Tibial nerve (tissue), 4 donors: ENCODE data around the gene ADAMTS17. TPM values are rescaled to one million over a fixed set of nuclear protein-coding genes. Genes with fewer than 3 reads are reported as not detected.
A peak's percentile ranks its signal among the peaks of the same experiment; 100 is the strongest.

Source experiments
- DNase-seq, 2 donors: peaks; one replicate each; pipeline ENCODE4 v3.0.0-alpha.2; 2019; ENCODE audit warnings: low spot score in 2 of 2
- H3K27ac ChIP-seq, 4 donors: fragments of 200-600 bp; sonication (generic) in 3 of 4; one replicate each; pipeline ENCODE4 v1.5.1; 2017 to 2019; ENCODE audit warnings: mild to moderate bottlenecking in 1 of 4
- H3K27me3 ChIP-seq, 2 donors: fragments of 200-600 bp; sonication (generic) in 1 of 2; one replicate each; pipeline versions ENCODE4 v1.5.1 to v1.6.0; 2017 to 2019
- H3K36me3 ChIP-seq, 3 donors: fragments of 200-600 bp; sonication (generic); one replicate each; pipeline ENCODE4 v1.5.1; 2018 to 2019
- H3K4me1 ChIP-seq, 4 donors: fragments of 200-600 bp; sonication (generic) in 3 of 4; one replicate each; pipeline ENCODE4 v1.5.1; 2017 to 2019
- H3K4me3 ChIP-seq, 4 donors: fragments of 200-600 bp; sonication (generic) in 3 of 4; one replicate each; pipeline ENCODE4 v1.5.1; 2017 to 2019; ENCODE audit warnings: mild to moderate bottlenecking in 1 of 4, moderate library complexity in 1 of 4
- H3K9me3 ChIP-seq, 4 donors: fragments of 200-600 bp; sonication (generic) in 3 of 4; one replicate each; pipeline ENCODE4 v1.5.1; 2017 to 2019
- CTCF ChIP-seq, 5 experiments: fragments of 200-600 bp in 3 of 5; fragments of 450-650 bp in 2 of 5; sonication (generic) in 3 of 5; IDR thresholded peaks; one replicate each; pipeline ENCODE4 v1.5.1; 2016 to 2019; ENCODE audit warnings: antibody characterized with exemption in 5 of 5, mild to moderate bottlenecking in 3 of 5, moderate library complexity in 2 of 5
- EP300 ChIP-seq, 2 donors: sonication (generic); formaldehyde crosslinking; IDR thresholded peaks; one replicate each; pipeline ENCODE4 v1.6.1; 2017; ENCODE audit warnings: antibody characterized with exemption in 2 of 2, mild to moderate bottlenecking in 1 of 2
- POLR2A ChIP-seq, 2 donors: fragments of 450-650 bp; IDR thresholded peaks; one replicate each; pipeline ENCODE4 v1.6.1; 2017; ENCODE audit warnings: antibody characterized with exemption in 2 of 2, mild to moderate bottlenecking in 2 of 2, moderate library complexity in 2 of 2
- WGBS, 2 donors: methylation state at CpG; one replicate each; pipeline ENCODE4 v1.1.5; 2018; 5-methylcytosine and 5-hydroxymethylcytosine counted together
- total RNA-seq, 4 donors: library from RNA; depleted of rRNA; stranded (reverse); fragments of >200 nt; gene quantifications; one replicate each; pipeline ENCODE4 v1.1.0, GENCODE V29; 2016

ADAMTS17 gene
- total RNA-seq, 4 donors from 2014 or later = 0.66 to 5.5 (median 3.7) TPM

GRCh38 chr15:100307241-100308212 is 34.2 kb downstream of the ADAMTS17 start:
- DNase-seq = no peak
- peaks cover 0 to 6% (median 0%) of the 10 kb centered on the region in 4 donors for H3K9me3 ChIP-seq
- WGBS, 2 donors = 60 to 64% methylated on average over 16 of the region's 16 CpGs
- H3K27me3 ChIP-seq = no peaks in the 10 kb centered on the region
- H3K4me1 ChIP-seq = peaks cover 0 to 31% (median 0%) of the 10 kb centered on the region in 4 donors
- no peaks in the 10 kb centered on the region for H3K36me3 ChIP-seq
- H3K27ac ChIP-seq = peak overlapping the region in 1 of 4 donors; percentile 64
- H3K4me3 ChIP-seq = peak overlapping the region in 1 of 4 donors; percentile 20
- TF ChIP-seq CTCF (IDR thresholded peaks at IDR 0.05) = no peak
- no peak for TF ChIP-seq EP300 (IDR thresholded peaks at IDR 0.05)
- TF ChIP-seq POLR2A (IDR thresholded peaks at IDR 0.05) = no peak

DNA sequence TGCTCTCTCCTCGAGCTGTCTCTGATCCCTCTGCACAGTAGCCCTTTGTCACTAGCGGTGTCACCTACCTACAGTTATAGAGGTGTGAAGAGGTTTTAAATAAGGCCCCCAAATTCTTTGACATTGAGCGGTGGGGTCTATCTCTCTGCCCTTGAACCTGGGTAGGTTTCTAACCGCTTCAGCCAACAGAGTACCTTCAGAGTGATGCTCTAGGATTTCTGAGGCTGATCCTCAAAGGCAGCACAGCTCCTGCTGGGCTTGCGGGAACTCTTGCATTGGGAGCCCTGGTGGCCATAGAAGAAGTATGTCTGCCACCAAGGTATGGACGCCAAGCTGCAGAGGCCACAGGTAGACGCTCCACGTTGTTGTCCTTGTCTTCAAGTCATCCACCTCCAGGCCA is 35.7 kb downstream of the ADAMTS17 start:
- 97% methylated on average over 8 of the region's 8 CpGs for WGBS, 2 donors
- no peak for TF ChIP-seq POLR2A (IDR thresholded peaks at IDR 0.05)
- no peak for TF ChIP-seq CTCF (IDR thresholded peaks at IDR 0.05)
- TF ChIP-seq EP300 (IDR thresholded peaks at IDR 0.05) = no peak

DNA sequence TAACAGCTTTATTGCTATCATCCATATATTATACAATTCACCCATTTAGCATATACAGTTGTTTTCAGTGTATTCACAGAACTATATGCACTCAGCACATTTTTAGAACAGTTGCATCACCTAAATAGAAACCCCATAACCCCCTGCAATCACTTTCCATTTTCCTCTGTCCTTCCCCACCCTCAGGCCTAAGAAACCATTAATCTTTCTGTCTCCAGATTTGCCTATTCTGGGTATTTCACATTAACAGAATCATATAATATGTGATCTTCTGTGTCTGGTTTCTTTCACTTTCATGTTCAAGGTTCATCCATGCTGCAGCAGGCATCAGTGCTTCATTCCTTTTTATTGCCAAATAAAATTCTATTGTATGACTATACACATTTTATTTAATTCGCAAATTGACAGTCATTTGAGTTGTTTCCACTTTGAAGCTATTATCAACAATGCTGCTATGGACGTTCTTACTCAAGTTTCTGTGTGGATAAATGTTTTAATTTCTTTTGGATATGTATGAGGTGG is 39.8 kb downstream of the ADAMTS17 start:
- no peak overlapping the region for H3K27ac ChIP-seq
- WGBS, 2 donors = 90% methylated on average over 2 of the region's 2 CpGs
- peaks cover 0 to 31% (median 0%) of the 10 kb centered on the region in 4 donors for H3K9me3 ChIP-seq
- TF ChIP-seq CTCF (IDR thresholded peaks at IDR 0.05) (no peak), POLR2A (IDR thresholded peaks at IDR 0.05) (no peak), EP300 (IDR thresholded peaks at IDR 0.05) (no peak)
- DNase-seq = no peak
- no peak overlapping the region for H3K4me3 ChIP-seq
- H3K36me3 ChIP-seq = peaks cover 0 to 11% (median 0%) of the 10 kb centered on the region in 3 donors
- no peaks in the 10 kb centered on the region for H3K27me3 ChIP-seq
- no peaks in the 10 kb centered on the region for H3K4me1 ChIP-seq

More for the DNA sequence above, 35.7 kb downstream of the ADAMTS17 start:
- Histone ChIP-seq H3K4me3 (no peak overlapping the region), H3K27ac (no peak overlapping the region), H3K9me3 (peaks cover 0 to 2% (median 0%) of the 10 kb centered on the region in 4 donors), H3K36me3 (no peaks in the 10 kb centered on the region), H3K4me1 (peaks cover 0 to 27% (median 0%) of the 10 kb centered on the region in 4 donors), H3K27me3 (no peaks in the 10 kb centered on the region)
- no peak for DNase-seq

DNA sequence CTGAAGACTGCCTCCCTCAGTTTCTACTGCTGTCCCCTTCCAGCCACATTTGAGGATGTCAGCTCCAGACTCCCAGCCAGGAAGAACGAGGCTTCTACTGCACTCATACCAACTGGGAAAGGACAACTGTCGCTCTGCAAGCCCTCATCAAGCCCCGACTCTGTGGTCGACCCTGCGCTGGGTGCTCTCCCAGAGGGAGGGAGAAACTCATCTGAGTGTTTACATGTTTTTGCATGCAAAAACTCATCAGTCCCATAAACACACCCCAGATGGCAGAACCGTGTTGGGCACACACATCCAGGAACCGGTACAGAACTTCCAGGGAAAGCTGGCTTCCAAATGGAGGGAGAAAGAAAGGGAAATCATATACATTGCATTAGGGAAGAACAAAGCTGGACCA is 43.5 kb downstream of the ADAMTS17 start:
- peaks cover 0 to 11% (median 0%) of the 10 kb centered on the region in 3 donors for H3K36me3 ChIP-seq
- peaks cover 0 to 31% (median 0%) of the 10 kb centered on the region in 4 donors for H3K9me3 ChIP-seq
- no peak overlapping the region for H3K27ac ChIP-seq
- H3K27me3 ChIP-seq = no peaks in the 10 kb centered on the region
- no peak for TF ChIP-seq EP300 (IDR thresholded peaks at IDR 0.05)
- TF ChIP-seq POLR2A (IDR thresholded peaks at IDR 0.05) = no peak
- no peak for TF ChIP-seq CTCF (IDR thresholded peaks at IDR 0.05)
- no peak for DNase-seq
- H3K4me3 ChIP-seq = no peak overlapping the region
- 91 to 99% methylated on average over 7 of the region's 7 CpGs for WGBS, 2 donors
- no peaks in the 10 kb centered on the region for H3K4me1 ChIP-seq

GRCh38 chr15:100297812-100298211 is 44.0 kb downstream of the ADAMTS17 start:
- no peak for TF ChIP-seq POLR2A (IDR thresholded peaks at IDR 0.05)
- no peak for TF ChIP-seq CTCF (IDR thresholded peaks at IDR 0.05)
- no peak for TF ChIP-seq EP300 (IDR thresholded peaks at IDR 0.05)
- Histone ChIP-seq H3K27me3 (no peaks in the 10 kb centered on the region), H3K4me3 (no peak overlapping the region), H3K4me1 (no peaks in the 10 kb centered on the region), H3K27ac (no peak overlapping the region), H3K9me3 (peaks cover 0 to 31% (median 0%) of the 10 kb centered on the region in 4 donors), H3K36me3 (peaks cover 0 to 11% (median 0%) of the 10 kb centered on the region in 3 donors)
- WGBS, 2 donors = 62 to 68% methylated on average over 9 of the region's 9 CpGs
- no peak for DNase-seq
